Cardiac fibroblast (primary cell): ENCODE data around the gene BCL6.

Experiments
- DNase-seq, 2 donors: peaks; one replicate each; pipeline versions ENCODE4 v3.0.0 to v3.0.0-alpha.2; 2010; ENCODE audit warnings: low read depth in 2 of 2
- H3K4me3 ChIP-seq, 2 donors: replicated peaks in 1 of 2; 1 replicate in 1 of 2; 2 replicates in 1 of 2; pipeline ENCODE4 v1.5.1; 2011; ENCODE audit warnings: low read depth in 2 of 2, low read length in 2 of 2, mild to moderate bottlenecking in 2 of 2, moderate library complexity in 1 of 2
- TF ChIP-seq, protein P1 (sequence below): IDR thresholded peaks from one replicate; pipeline ENCODE4 v1.5.1; 2011; ENCODE audit warnings: low read depth, mild to moderate bottlenecking, low read length, inconsistent platforms

Gene BCL6

DNA sequence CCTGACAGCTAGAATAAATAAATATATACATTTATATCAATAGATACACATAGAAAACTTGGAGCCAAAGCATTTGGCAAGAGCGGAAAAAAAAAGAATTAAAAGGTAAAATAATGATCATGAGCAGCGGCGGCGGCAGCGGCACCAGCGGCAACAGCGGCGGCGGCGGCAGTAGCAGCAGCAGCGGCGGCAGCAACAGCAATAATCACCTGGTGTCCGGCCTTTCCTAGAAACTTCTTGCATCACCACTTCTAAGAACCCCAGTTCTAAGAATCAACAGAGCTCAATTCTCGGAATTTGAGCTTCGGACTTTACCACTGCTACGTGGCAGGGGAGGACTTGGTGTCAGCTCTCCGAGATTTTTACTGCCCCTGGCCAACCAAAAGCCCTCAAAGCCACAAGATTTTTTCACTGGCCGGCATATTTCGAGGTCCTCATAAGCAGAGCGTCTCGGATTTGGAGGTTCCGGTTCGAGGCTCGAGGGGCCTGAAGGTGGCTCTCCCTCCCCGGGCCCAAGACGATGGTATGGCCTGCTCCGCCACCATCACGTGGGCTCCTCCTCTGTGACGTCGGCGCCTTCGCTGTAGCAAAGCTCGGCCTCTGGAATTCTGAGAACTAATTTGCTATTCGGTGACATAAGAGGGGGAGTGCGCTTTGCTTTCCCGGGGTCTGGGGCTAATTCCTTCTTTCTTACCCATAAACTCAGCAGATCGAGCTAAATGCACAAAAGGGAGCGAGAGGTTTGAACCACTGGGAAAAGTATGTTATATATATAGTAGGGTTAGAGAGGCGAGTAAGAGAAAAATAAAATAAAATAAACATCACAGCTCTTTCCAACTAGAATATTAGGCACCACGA is at the start of gene BCL6:
TSS of gene BCL6 (minus strand) at position 268 of the 858 bp plus-strand sequence. CDS start 11,775 bp downstream, outside the sequence.
- TF ChIP-seq, protein P1, sequence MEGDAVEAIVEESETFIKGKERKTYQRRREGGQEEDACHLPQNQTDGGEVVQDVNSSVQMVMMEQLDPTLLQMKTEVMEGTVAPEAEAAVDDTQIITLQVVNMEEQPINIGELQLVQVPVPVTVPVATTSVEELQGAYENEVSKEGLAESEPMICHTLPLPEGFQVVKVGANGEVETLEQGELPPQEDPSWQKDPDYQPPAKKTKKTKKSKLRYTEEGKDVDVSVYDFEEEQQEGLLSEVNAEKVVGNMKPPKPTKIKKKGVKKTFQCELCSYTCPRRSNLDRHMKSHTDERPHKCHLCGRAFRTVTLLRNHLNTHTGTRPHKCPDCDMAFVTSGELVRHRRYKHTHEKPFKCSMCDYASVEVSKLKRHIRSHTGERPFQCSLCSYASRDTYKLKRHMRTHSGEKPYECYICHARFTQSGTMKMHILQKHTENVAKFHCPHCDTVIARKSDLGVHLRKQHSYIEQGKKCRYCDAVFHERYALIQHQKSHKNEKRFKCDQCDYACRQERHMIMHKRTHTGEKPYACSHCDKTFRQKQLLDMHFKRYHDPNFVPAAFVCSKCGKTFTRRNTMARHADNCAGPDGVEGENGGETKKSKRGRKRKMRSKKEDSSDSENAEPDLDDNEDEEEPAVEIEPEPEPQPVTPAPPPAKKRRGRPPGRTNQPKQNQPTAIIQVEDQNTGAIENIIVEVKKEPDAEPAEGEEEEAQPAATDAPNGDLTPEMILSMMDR = no peak
- peak within 1 kb of the TSS; percentile 91 to 92 for H3K4me3 ChIP-seq
- DNase-seq = peak; percentile 99

DNA sequence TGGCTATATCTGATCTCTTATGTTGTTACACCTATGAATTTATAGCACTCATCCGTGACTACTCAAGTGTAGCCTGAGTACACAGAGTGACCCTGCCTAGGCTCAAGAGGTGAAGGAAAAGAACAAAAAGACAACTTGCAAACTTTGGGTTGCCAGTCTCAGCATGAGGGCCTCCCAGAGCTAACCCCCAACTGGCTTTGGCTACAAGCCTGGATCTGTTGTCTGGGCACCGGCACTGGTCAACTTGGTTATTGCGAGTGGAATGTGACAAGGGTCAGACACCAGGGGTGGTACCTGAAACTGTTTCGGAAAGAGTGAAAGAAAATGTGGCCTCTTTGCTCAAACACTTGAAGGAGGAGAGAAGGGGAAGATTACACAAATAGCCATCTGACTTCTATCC is 49.5 kb upstream of the BCL6 start:
- no peak for DNase-seq
- TF ChIP-seq, protein P1 = no peak
- no peak overlapping the region for H3K4me3 ChIP-seq

DNA sequence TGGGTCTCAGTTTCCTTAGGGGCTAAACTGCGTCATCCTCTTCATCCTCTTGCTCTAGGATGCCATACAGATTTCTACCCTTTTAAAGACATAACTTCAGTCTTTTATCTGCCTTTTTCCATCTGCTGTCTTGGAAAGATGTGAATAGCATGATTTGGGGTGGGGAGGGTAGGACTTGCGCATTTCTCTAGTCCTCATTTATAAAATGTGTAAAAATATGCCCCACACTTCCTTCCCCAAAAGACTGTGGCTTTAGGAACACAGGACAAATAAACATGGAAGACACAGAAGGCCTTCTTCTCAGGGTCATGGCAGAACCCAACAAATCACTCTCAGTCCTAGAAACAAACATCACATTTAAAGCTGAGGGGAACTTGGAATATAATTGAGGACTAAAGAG is 48.4 kb upstream of the BCL6 start:
- TF ChIP-seq, protein P1 = no peak
- DNase-seq = no peak
- no peak overlapping the region for H3K4me3 ChIP-seq

DNA sequence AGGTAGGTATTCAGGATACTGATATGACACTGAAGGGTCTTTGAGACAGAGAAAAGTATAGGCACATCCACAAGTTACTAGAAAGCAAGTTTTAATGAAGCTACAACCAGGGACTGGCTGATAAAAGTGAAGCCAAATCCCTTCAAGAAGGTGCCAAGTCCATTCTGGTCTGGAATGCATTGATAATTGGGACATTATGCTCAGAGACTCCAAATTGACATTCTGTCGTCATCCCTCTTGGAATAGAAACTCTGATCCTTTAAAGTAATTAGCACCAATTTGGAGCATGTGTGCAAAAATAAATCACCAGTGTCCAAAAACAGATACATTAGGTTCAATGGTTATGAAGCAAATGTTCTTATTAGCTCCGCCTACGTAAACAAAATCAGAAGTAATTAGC is 47.3 kb upstream of the BCL6 start:
- TF ChIP-seq, protein P1 = no peak
- no peak for DNase-seq

DNA sequence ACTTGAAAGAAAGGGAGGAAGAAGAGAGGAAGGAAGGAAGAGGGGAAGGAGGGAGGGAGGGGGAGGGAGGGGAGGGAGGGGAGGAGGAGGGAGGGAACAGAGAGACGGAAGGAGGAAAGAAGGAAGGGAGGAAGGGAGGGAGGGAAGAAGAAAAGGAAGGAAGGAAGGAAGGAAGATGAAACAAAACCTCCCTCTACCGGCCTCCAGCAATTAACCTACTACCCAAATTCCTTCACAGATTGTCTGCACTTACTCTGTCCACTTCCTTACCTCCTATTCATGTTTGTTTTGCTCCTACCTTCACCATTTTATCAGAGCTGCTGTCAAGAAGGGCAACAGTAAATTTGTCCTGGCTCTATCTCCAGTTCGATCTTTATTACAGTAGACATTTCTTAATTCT is 44.6 kb upstream of the BCL6 start:
- no peak overlapping the region for H3K4me3 ChIP-seq

More for the DNA sequence above, 47.3 kb upstream of the BCL6 start:
- H3K4me3 ChIP-seq = no peak overlapping the region

DNA sequence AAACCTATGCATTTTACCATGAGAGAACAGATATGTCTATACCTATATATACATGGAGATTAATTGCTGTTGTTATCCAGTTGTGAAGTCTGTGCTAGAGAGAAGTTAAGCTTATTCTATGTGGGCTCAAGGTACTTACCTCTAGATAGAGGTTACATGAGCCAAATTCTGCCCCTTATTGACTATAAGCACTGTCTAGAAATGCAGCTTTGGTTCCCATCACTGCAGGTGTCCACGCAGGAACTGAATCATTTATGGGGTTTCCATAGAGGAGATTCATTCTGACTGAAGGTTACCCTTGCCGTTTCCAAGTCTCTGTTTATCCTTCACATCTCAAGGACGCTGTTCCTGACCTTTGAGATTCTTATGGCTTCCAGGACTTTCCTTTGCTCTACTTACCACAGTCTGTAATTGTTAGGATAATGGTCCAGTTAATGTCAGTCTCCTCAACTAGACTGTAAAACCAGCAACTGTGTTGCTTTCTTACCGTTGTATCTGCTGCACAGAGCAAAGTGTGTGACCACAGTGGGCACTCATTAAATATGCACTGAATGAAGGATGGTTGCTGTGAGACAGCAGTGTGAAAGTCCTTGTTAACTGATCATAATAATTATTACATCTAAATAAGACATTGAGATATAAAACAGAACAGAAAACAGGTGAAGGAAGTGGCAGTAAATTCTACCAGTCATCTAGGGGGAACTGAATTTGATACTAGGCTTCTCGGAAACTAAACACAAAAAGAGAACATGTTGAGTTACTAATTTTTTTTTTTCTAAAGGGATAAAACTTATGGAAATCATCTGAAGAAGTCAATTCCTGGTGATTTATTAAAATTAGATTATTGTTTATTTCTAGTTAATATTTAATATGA is 44.0 kb upstream of the BCL6 start:
- TF ChIP-seq, protein P1 = no peak
- H3K4me3 ChIP-seq = no peak overlapping the region
- DNase-seq = no peak

More for the DNA sequence above, 44.6 kb upstream of the BCL6 start:
- DNase-seq = no peak
- TF ChIP-seq, protein P1 = no peak
